Esophagus squamous epithelium (tissue), 4 donors: ENCODE results near the gene PSMC3IP.
"Not testable (repeated sequence)": the region's sequence is repeated elsewhere in the genome, so short reads cannot be mapped to it uniquely, and the experiment has no call there.

Experiments
- CTCF ChIP-seq, 6 experiments: fragments of 450-650 bp in 4 of 6; fragments of 200-600 bp in 2 of 6; sonication (generic) in 2 of 6; IDR thresholded peaks; one replicate each; pipeline ENCODE4 v1.5.1; 2016 to 2019; ENCODE audit warnings: antibody characterized with exemption in 6 of 6, mild to moderate bottlenecking in 4 of 6, moderate library complexity in 4 of 6
- POLR2A ChIP-seq, 4 donors: fragments of 450-650 bp; IDR thresholded peaks; one replicate each; pipeline ENCODE4 v1.6.1; 2017; ENCODE audit warnings: antibody characterized with exemption in 4 of 4, mild to moderate bottlenecking in 4 of 4, moderate library complexity in 3 of 4

GRCh38 chr17:42545755-42546505 is 31.6 kb downstream of the PSMC3IP start:
- TF ChIP-seq POLR2A, CTCF (IDR thresholded peaks at IDR 0.05): not testable (repeated sequence)
